Stimulated activated CD8-positive, alpha-beta memory T cell treated with anti-CD3 and anti-CD28 coated beads, Interleukin-15, amount 100 ng/mL, for 1 hour (primary cell): ENCODE data around the gene RPL22.

Source experiments
- DNase-seq: peaks from one replicate; pipeline ENCODE4 v3.0.0-alpha.2; 2020; ENCODE audit warnings: low read depth

Gene RPL22

GRCh38 chr1:6200188-6200809, 904 bp upstream of the RPL22 start:
- DNase-seq: no peak

- no peak for DNase-seq
Observed at GRCh38 chr1:6198646-6199297, 623 bp downstream of the RPL22 start.

- DNase-seq: no peak
Observed at GRCh38 chr1:6197746-6198427, 1.5 kb downstream of the RPL22 start.

- no peak for DNase-seq
Observed at GRCh38 chr1:6191968-6192367, 7.4 kb downstream of the RPL22 start.

DNA sequence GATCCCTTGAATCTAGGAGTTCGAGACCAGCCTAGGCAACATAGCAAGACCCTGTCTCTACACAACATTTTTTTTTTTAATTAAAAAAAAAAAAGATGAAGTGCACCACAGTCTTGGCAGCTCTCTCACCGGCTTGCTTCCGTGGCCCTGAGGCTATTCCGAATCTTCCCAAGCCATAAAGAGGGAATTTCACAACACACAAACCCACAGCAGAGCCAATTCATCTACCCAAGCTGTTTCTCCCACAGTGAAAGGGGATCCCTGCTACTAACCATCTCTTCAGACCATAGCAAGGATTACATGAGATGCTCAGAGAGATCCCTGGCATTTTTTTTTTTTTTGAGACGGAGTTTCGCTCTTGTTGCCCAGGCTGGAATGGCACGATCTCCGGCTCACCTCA, 10.9 kb downstream of the RPL22 start:
- no peak for DNase-seq

GRCh38 chr1:6185635-6186382, 13.6 kb downstream of the RPL22 start:
- DNase-seq: no peak

- DNase-seq: no peak
Observed at GRCh38 chr1:6185151-6185550, 14.2 kb downstream of the RPL22 start.

DNA sequence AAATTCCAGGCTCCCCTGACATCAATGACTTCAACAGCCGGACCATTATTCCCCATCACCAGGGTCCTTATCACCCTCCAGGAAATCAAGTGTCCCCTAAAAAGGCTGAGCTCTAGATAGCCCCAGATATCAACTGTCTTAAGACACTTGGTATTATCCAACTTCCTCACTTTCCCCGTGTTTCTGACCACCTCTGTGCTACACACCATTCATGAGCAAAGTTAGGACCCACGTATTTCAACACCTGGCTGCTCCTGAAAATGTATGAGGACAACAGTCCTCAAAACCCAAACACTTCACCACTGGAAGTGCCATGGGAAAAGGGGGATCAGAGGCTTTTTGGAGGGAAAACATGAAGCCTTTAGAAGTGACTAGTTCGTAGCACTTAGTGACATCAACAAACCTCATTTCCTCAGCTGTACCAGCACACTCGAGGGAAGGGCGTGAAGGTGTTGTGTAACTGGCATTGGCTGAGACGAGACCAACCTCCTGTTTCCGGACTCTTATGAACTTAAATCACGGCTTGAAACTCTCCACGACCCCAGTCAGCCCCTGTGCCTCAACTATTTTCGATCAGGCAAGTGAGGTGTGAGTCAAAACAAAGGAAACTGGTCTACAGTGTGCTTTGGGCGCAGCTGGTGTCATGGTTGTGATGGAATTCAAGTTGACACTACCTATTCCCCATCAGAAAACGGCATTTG, 15.2 kb downstream of the RPL22 start:
- DNase-seq: no peak

- no peak for DNase-seq
Observed at GRCh38 chr1:6183520-6183989, 15.8 kb downstream of the RPL22 start.

DNA sequence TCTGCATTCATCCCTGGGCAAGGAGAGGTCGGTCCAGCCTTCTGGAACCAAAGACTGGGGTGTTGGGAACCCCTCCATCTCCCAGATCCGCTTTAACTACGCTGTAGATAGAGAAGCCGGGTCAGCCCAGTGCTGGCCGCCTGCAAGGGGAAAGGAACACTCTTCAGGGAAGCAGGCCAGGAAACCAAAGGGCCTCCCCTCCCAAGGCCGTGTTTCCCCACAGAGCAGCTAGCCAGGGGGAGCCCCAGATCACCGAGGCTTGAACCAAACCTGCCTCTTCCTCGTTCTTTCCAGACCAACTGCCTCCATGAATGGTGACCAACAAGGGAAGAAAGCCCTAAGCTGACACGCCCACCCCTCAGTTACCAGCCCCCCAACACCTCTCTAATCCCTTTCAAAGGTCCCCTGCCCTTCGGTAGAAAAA, 18.0 kb downstream of the RPL22 start:
- DNase-seq: no peak

DNA sequence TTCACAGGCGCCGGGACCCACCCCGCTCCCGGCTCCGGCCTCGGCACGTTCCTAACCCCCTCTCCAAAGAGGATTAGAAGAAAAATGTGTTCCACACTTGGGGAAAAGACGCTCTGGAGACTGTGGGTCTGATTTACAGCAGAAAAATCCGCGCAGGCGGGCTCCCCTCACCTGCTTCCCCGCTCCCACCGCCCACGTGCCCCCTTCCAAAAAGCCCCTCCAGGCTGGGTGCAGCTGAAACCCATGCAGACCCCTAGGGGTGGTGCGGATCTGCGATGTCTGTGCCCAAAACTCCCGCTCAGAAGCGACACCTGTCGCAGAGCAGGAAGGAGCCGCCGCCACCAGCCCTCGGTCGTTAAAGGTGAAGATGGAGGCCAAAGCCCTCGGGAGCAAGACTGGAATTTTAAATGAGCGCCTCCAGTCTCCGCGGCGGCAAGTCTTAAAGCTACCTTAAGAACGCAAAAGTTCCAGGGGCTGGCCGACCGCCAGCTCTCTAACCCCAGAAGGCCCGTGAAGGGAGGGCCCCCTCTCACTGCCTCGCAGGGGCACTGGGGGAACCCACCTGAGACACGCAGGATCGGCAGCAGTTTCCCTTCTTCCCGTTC, 18.6 kb downstream of the RPL22 start:
- DNase-seq: no peak

GRCh38 chr1:6180268-6180706, 19.1 kb downstream of the RPL22 start, which contains the start of gene CHD5:
Gene CHD5, minus strand, starts transcription at chr1:6180321. Its CDS starts 298 bp downstream, at chr1:6180023.
- no peak for DNase-seq

DNA sequence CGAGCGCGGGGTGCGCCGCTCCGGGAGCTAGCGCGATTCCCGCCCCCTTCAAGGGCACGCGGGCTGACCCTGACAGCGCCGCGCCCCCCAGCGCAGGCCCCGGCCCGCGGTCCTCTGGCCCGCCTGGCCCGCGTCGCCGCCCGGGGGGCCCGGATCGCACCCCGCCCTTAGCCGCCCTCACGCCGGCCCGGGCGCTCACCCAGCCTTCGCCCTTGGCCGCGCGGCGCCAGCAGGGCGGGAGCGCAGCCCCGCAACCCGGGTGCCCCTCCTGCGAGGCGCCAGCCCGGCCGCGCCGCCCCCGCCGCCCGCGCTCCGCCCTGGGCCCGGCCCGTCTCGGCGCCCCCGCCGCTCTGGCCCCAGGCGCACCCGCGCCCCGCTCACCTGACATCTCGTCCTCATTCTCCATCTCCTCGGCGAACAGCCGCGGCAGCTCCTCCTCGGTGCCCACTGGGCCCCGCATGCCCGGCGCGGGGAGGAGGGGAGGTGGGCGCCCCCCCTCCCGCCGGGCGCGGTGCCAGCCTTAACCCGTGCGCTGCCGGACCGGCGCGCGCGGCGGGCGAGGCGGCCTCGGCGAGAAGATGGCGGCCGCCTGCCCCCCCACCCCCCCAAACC, 19.7 kb downstream of the RPL22 start:
- DNase-seq: no peak

DNA sequence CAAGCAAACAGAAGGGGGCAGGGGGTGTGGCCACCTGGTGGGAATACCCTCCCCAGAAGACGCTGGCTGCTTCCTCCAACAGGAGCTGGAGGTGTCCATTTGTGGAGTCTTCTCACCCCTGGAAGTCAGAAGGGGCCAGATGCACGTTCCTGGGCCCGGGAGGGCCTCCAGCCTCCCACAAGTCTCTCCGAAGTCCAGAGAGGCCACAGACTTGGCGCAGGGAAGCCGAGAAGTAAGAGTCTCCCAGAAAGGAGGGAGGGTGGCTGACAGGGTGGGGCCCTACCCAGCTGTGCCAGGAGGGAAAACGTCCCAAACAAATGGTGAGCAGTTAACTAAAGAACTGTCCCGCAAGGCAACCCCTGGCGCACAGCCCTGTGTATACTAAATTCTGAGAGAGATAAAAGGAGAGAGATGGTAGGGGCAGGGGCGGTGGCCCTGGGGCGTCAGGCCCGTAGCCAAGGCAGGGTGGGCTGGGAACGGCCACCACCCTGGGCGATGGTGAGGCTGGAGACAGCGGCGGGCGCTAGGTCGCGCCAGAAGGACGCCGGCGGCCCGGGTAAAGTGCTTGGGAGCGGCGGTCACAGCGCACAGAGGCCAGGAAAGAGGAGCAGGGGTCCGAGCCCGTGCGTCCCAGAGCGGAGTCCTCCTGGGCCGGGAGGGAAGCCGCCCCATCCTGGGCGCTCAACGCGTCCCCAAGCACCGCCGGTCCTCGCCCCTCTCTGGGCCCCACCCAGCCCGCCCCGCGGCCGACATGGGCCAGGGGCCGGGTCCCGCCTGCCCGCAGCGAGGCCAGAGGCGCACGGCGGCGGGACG, 20.4 kb downstream of the RPL22 start:
- DNase-seq: no peak

DNA sequence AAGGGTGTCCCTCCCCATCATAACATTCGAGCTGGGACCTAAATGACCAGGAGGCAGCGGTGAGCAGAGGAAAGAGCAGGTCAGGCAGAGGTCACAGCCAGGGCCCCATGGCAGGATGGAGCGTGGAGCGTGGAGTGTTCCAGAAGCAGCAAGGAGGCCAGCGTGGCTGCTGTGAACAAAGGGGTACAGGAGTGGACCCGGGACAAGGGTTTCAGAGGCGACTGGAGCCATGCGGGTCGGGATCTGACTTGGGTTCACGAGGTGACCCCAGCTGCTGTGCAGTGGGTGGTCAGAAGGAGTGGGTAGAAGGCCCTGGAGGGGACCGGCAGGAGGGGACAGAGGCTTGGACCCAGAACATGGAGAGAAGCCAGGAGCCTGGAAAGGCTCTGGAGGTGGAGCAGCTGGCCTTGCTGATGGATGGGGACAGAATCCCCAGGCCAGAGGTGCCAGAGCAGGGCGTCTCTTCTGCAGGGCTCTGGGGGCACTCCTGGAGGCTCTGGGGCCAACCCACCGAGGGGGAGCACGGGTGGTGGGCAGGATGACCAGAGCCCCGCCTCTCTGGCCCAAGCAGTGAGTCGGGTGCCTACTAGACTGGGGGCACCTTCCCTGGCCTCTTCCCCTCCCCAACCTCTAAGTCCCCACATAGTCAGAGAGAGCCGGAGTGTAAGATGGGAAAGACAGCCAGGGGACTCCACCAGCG, 21.6 kb downstream of the RPL22 start:
- DNase-seq: no peak

DNA sequence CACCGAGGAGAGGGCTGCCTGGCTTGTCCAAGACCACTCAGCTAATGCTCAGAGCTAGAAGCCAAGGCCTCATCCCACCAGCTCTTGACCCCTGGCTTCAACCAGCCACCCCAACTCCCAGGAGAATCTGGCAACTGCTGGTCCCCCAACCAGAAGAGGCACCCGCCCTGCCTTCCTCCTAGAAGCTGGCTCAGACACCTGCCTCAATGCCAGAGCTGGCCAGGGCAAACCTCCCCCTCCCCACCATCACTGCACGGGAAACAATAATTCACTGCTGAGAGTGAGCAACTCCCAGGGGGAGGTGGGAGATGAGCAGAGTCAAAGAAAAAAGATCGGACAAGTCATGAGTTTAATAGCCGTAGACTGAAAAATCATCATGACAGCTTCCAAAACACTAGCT, 22.6 kb downstream of the RPL22 start:
- DNase-seq: no peak

GRCh38 chr1:6175411-6175828, 24.0 kb downstream of the RPL22 start:
- DNase-seq: no peak

DNA sequence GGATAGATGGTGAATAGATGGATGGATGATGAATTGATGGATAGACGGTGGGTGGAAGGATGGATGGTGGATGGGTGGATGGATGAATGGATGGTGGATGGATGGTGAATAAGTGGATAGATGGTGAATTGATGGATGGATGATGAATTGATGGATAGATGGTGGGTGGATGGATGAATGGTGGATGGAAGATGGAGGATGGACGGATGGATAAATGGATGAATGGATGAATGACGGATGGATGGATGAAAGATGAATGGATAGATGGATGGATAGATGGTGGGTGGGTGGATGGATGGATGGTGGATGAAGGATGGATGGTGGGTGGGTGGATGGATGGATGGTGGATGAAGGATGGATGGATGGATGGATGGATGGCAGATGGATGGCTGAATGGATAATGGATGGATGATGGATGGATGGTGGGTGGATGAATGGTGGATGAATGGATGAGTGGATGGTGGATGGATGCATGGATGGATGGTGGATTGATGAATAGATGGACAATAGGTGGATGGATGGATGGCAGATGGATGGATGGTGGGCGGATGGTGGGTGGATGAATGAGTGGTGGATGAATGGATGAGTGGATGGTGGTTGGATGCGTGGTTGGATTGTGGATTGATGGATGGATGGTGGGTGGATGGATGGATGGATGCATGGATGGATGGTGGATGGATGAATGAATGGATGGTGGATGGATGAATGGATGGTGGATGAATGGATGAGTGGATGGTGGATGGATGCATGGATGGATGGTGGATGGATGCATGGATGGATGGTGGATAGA, 24.6 kb downstream of the RPL22 start:
- DNase-seq: no peak

- DNase-seq: no peak
Observed at GRCh38 chr1:6172549-6172948, 26.8 kb downstream of the RPL22 start.
